K562 (cell line): ENCODE results near the gene POLDIP3. TPM values are rescaled to one million over a fixed set of nuclear protein-coding genes. Genes with fewer than 3 reads are reported as not detected.
A peak's percentile ranks its signal among the peaks of the same experiment; 100 is the strongest.

ENCODE experiments used
- BACH1 ChIP-seq: fragments of 200-800 bp; sonication (Bioruptor generic); IDR thresholded peaks from 2 replicates; pipeline ENCODE4 v1.6.1; 2016; ENCODE audit warnings: missing genetic modification characterization, missing compliant biosample characterization
- BCLAF1 ChIP-seq, 2 experiments: fragments of 450-650 bp in 1 of 2; IDR thresholded peaks; 2 replicates each; pipeline ENCODE4 v1.6.1; 2011 to 2017; ENCODE audit warnings: low read depth in 2 of 2, antibody characterized with exemption in 1 of 2, borderline replicate concordance in 1 of 2, low read length in 1 of 2, mild to moderate bottlenecking in 1 of 2, mixed read lengths in 1 of 2; ENCODE audit not compliant: control insufficient read depth in 1 of 2
- GATAD2B ChIP-seq: fragments of 450-650 bp; IDR thresholded peaks from 2 replicates; pipeline ENCODE4 v1.6.1; 2017; ENCODE audit warnings: mild to moderate bottlenecking, borderline replicate concordance
- HDGF ChIP-seq: fragments of 450-650 bp; IDR thresholded peaks from 2 replicates; pipeline ENCODE4 v1.6.1; 2016
- HNRNPK ChIP-seq: fragments of 200-400 bp; formaldehyde crosslinking; IDR thresholded peaks from one replicate; pipeline ENCODE4 v1.6.1; 2018; ENCODE audit warnings: mild to moderate bottlenecking, low read depth, low read length; ENCODE audit not compliant: poor library complexity, severe bottlenecking
- IFI16 ChIP-seq: fragments of 250-450 bp; sonication (Bioruptor Pico); IDR thresholded peaks from 2 replicates; pipeline ENCODE4 v2.1.2; 2022; ENCODE audit warnings: mild to moderate bottlenecking, inconsistent platforms
- MEF2D ChIP-seq: conservative IDR thresholded peaks from 2 replicates; pipeline ENCODE4 v1.6.1; 2016; ENCODE audit warnings: low read depth, missing genetic modification characterization, missing compliant biosample characterization
- MTF1 ChIP-seq: fragments of 250-450 bp; sonication (Bioruptor Pico); IDR thresholded peaks from 2 replicates; pipeline ENCODE4 v1.9.0; 2021; ENCODE audit warnings: moderate library complexity, mild to moderate bottlenecking, inconsistent platforms, borderline replicate concordance
- RB1 ChIP-seq: fragments of 450-650 bp; IDR thresholded peaks from 2 replicates; pipeline ENCODE4 v1.6.1; 2017; ENCODE audit warnings: low read depth, mild to moderate bottlenecking
- RBM34 ChIP-seq: fragments of 200-400 bp; formaldehyde crosslinking; IDR thresholded peaks from 2 replicates; pipeline ENCODE4 v1.6.1; 2018; ENCODE audit warnings: low read length, borderline replicate concordance; ENCODE audit not compliant: insufficient read depth
- RNF2 ChIP-seq: sonication (generic); IDR thresholded peaks from 2 replicates; pipeline ENCODE4 v1.6.1; 2016
- SAFB2 ChIP-seq: fragments of 200-400 bp; formaldehyde crosslinking; IDR thresholded peaks from 2 replicates; pipeline ENCODE4 v1.6.1; 2018; ENCODE audit warnings: borderline replicate concordance, low read length, low read depth, moderate library complexity; ENCODE audit not compliant: severe bottlenecking
- SIRT6 ChIP-seq: IDR thresholded peaks from one replicate; pipeline ENCODE4 v1.6.1; 2012; ENCODE audit warnings: low read depth, mild to moderate bottlenecking, control low read depth, inconsistent platforms, low read length, moderate library complexity
- SLC30A9 ChIP-seq: fragments of 250-450 bp; sonication (Bioruptor Pico); IDR thresholded peaks from 2 replicates; pipeline ENCODE4 v1.8.0; 2022; ENCODE audit warnings: mild to moderate bottlenecking, moderate library complexity
- SREBF1 ChIP-seq: fragments of 150-350 bp; IDR thresholded peaks from 2 replicates; pipeline ENCODE4 v1.6.1; 2014; ENCODE audit warnings: antibody characterized with exemption, low read depth, low read length, borderline replicate concordance
- TEAD1 ChIP-seq, 2 experiments: fragments of 450-650 bp in 1 of 2; sonication (generic) in 1 of 2; formaldehyde crosslinking; IDR thresholded peaks; 2 replicates each; pipeline versions ENCODE4 v1.4.0 to v1.8.0; 2020 to 2022; ENCODE audit warnings: mild to moderate bottlenecking in 2 of 2, missing genetic modification reagents in 1 of 2
- TEAD4 ChIP-seq, 2 experiments: sonication (generic) in 1 of 2; formaldehyde crosslinking in 1 of 2; IDR thresholded peaks; 2 replicates each; pipeline versions ENCODE4 v1.6.1 to v1.8.0; 2012 to 2022; ENCODE audit warnings: borderline replicate concordance in 1 of 2, inconsistent platforms in 1 of 2, low read length in 1 of 2, mild to moderate bottlenecking in 1 of 2, missing genetic modification reagents in 1 of 2
- XRCC4 ChIP-seq: IDR thresholded peaks from one replicate; pipeline ENCODE4 v1.6.1; 2011; ENCODE audit not compliant: insufficient read depth, insufficient read length; ENCODE audit errors: extremely low read depth
- ZFP1 ChIP-seq: fragments of 450-650 bp; formaldehyde crosslinking; IDR thresholded peaks from 2 replicates; pipeline ENCODE4 v1.4.0; 2020; ENCODE audit warnings: mild to moderate bottlenecking, mixed read lengths
- ZNF3 ChIP-seq: fragments of 250-450 bp; sonication (Bioruptor Pico); IDR thresholded peaks from 2 replicates; pipeline ENCODE4 v1.5.0; 2021; ENCODE audit warnings: mild to moderate bottlenecking, moderate library complexity
- ZNF717 ChIP-seq: fragments of 250-450 bp; sonication (Bioruptor Pico); IDR thresholded peaks from 2 replicates; pipeline ENCODE4 v1.5.0; 2021
- polyA plus RNA-seq, 8 experiments: library from polyadenylated mRNA; depleted of rRNA in 4 of 8; stranded (reverse) in 5 of 8; unstranded in 3 of 8; fragments of >200 nt; fragmentation: Nextera tagmentation in 2 of 8; fragmentation: Illumina TruSeq in 1 of 8; extraction: Ambion mirVana in 2 of 8; extraction: Trizol in 1 of 8; gene quantifications; 2 replicates each; pipeline versions ENCODE4 v1.2.1 to v1.2.3, GENCODE V29; 2011 to 2014; ENCODE audit warnings: inconsistent platforms in 1 of 8, missing spikeins in 1 of 8
- total RNA-seq, 7 experiments: library from RNA; depleted of rRNA in 6 of 7; stranded (reverse); fragments of >200 nt in 6 of 7; fragmentation: Illumina TruSeq in 2 of 7; extraction: Trizol in 2 of 7; gene quantifications; 2 replicates each; pipeline versions ENCODE4 v1.2.1 to v1.2.3, GENCODE V29; 2011 to 2021; ENCODE audit warnings: low replicate concordance in 1 of 7
- TF ChIP-seq, protein P1 (sequence below): conservative IDR thresholded peaks from 2 replicates; pipeline ENCODE4 v1.6.1; 2011; ENCODE audit warnings: low read depth, mild to moderate bottlenecking, low read length; ENCODE audit not compliant: control insufficient read depth

The POLDIP3 gene
- total and polyA plus RNA-seq, 9 of the 15 experiments (the other 6 are each of a cell fraction or from before 2014, with no cell fraction given) = 14.3 to 53.0 (median 26.3) TPM

DNA sequence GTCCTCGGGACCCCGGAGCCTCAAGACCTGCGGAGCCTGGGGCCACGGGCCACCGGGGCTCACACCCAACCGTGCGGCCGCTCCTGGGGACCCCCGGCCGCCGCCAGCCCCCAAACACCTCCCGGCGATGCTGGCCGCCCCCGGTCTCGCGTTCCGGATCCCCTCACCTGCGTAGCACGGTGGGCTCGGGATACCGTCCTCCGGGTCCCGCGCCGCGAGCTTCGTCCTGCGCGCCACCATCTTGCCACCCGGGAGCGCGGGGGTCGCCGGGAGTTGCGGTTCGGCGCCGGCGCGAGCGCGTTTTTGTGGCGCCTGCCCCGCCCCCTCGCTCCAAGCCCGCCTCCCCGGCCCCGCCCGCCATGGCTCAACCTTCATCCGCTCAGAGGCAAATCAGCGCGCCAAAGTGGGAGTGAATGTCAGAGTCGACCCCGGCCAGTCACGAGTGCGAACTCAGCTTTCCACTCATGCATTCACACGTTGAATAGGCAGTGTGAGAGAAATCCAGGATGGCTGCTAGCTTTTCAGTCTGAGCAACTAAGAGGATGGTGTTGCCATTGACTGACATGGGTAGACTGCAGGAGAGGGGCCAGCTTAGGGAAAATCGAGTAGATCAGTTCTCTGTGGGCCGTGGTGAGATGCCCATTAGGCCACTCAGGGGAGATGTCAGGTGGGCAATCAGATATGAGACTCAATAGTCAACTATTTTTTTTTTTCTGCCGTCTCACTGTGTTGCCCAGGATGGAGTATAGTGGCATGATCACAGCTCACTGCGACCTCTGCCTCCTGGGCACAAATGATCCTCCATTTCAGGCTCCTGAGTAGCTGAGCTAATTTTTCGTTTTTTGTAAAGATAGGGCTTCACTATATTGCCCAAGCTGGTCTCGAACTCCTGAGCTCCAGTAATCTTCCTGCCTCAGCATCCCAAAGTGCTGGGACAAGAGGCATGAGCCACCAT is 32.6 kb downstream of the POLDIP3 start (continued):
- TF ChIP-seq ZNF717 (CRISPR knock-in tag) = no peak
- TF ChIP-seq GATAD2B = no peak
- TF ChIP-seq SREBF1 = no peak
- no peak for TF ChIP-seq HDGF
- TF ChIP-seq SLC30A9 (CRISPR knock-in tag) = no peak
- TF ChIP-seq RNF2 = no peak
- TF ChIP-seq ZFP1 = no peak
- no peak for TF ChIP-seq TEAD4 (IDR thresholded peaks at IDR 0.05; ENCODE audit: low read length)
- no peak for TF ChIP-seq TEAD4 (CRISPR knock-in tag; IDR thresholded peaks at IDR 0.05; ENCODE audit: borderline replicate concordance)
- peak; percentile 44; the same call in 1 of the 2 replicates for TF ChIP-seq RB1
- TF ChIP-seq BCLAF1 (IDR thresholded peaks at IDR 0.05; ENCODE audit: borderline replicate concordance in 1 of 2, control insufficient read depth in 1 of 2, low read depth in 2 of 2, low read length in 1 of 2) = no peak
- TF ChIP-seq SAFB2 = no peak
- TF ChIP-seq RBM34 = no peak
- TF ChIP-seq BACH1 = no peak
- no peak for TF ChIP-seq IFI16 (CRISPR knock-in tag)
- TF ChIP-seq HNRNPK = no peak
- no peak for TF ChIP-seq MEF2D
- no peak for TF ChIP-seq SIRT6
- TF ChIP-seq TEAD1 (CRISPR knock-in tag; IDR thresholded peaks at IDR 0.05) = no peak
- TF ChIP-seq, protein P1, sequence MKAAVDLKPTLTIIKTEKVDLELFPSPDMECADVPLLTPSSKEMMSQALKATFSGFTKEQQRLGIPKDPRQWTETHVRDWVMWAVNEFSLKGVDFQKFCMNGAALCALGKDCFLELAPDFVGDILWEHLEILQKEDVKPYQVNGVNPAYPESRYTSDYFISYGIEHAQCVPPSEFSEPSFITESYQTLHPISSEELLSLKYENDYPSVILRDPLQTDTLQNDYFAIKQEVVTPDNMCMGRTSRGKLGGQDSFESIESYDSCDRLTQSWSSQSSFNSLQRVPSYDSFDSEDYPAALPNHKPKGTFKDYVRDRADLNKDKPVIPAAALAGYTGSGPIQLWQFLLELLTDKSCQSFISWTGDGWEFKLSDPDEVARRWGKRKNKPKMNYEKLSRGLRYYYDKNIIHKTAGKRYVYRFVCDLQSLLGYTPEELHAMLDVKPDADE = peak; percentile 55; the same call in 1 of the 2 replicates
- TF ChIP-seq XRCC4 = no peak
- no peak for TF ChIP-seq MTF1
- no peak for TF ChIP-seq ZNF3
